IPS DF 4.7 (cell line): Measurements from ENCODE around the gene SPOPL.
"Not testable (repeated sequence)": the region's sequence is repeated elsewhere in the genome, so short reads cannot be mapped to it uniquely, and the experiment has no call there.

Source experiments
- DNase-seq: peaks from one replicate; pipeline ENCODE4 v3.0.0-alpha.2; 2013; ENCODE audit warnings: low spot score; ENCODE audit errors: extremely low read depth

The SPOPL gene

GRCh38 chr2:138523018-138523672, 21.6 kb downstream of the SPOPL start:
- not testable (repeated sequence) for DNase-seq

- DNase-seq = not testable (repeated sequence)
These were observed 22.1 kb downstream of the SPOPL start for GRCh38 chr2:138523673-138524042.

GRCh38 chr2:138524353-138524752, 22.8 kb downstream of the SPOPL start:
- not testable (repeated sequence) for DNase-seq

DNA sequence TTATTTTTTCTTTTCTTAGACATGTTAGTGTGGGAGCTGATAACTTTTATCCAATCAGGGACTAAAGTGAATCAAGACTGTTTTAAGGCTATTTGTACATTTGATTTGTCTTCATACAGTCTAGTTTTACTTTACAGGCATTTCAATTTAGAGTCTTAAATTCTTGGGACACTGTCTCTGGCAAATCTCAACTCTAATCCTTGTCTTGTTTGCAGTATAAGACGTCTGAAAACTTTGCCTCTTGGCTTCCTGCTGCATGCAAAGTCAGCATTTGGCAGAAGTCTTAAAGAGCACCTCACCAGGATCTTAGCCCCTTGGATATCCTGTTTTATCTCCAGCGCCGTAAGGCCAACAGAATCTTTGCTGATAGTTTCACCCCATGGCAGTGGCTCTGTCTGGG, 30.3 kb downstream of the SPOPL start:
- DNase-seq = no peak

GRCh38 chr2:138534791-138535190, 33.2 kb downstream of the SPOPL start:
- no peak for DNase-seq

DNA sequence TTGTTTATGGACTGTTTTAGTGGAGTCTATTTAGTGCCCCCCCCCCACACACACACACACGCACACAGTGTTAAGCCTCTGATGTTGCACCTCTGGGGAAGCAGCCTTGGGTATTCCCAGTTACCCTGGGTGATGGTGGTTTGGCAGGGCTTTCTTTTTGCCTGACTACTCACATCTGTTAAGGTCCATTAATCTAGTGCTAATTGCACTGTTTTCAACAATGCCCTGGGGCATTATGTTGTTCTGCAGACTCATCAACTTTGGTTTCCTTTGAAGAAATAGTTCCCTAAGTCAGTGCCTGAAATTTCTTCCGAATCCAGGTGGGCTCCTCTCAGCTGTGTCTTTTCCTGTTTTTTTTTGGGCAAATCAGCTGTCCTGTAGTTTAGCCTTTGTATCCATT, 34.7 kb downstream of the SPOPL start:
- DNase-seq = no peak

DNA sequence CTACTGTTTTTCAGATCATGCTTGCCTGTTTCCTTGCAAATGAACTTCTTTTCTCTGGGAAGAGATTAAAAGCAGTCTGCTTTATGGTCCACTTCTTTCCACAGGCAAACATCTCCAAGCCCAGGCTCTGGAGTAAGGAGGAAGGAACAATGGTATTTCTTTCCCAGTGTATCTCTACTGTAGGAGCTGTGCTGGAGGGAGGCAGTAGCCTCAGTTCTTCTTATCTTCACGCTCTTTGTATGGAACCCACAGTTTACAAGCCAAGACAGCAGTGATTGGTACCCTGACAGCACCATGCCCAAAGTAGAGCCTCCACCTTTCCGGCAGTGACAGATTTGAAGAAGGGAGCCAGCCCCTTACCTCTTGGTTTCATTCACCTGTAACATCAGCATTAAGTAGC, 35.2 kb downstream of the SPOPL start:
- no peak for DNase-seq

- no peak for DNase-seq
These were observed 35.8 kb downstream of the SPOPL start for GRCh38 chr2:138537170-138537915.

DNA sequence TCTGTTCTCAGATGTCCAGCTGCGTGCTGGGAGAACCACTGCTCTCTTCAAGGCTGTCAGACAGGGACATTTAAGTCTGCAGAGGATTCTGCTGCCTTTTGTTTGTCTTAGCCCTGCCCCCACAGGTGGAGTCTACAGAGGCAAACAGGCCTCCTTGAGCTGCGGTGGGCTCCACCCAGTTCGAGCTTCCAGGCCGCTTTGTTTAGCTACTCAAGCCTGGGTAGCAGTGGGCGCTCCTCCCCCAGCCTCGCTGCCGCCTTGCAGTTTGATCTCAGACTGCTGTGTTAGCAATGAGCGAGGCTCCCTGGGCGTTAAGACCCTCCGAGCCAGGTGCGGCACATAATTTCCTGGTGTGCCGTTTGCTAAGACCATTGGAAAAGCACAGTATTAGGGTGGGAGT, 42.6 kb downstream of the SPOPL start:
- DNase-seq = not testable (repeated sequence)

DNA sequence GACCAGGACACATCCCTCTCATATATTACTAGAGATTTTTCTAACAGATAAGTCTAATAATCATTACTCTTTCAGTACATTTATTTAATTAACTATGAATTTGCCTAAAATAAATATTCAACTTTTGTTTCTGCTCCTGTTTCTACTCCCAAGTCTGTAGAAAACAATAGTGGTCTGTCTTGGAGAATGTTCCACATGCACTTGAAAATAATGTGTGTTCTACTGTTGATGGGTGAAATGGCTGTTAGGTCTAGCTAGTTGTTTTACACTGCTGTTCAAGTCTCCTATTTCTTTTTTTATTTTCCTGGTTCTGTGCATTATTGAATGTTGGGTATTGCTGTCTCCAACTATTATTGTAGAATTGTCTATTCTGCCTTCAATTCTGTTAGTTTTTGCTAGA, 47.2 kb downstream of the SPOPL start:
- DNase-seq = no peak

- DNase-seq = no peak
These were observed 48.6 kb downstream of the SPOPL start for GRCh38 chr2:138550172-138550571.

- DNase-seq = no peak
These were observed 49.2 kb downstream of the SPOPL start for GRCh38 chr2:138550670-138551287.

GRCh38 chr2:138554123-138554522, 52.6 kb downstream of the SPOPL start:
- DNase-seq = no peak

- no peak for DNase-seq
These were observed 58.1 kb downstream of the SPOPL start for GRCh38 chr2:138559641-138560040.

DNA sequence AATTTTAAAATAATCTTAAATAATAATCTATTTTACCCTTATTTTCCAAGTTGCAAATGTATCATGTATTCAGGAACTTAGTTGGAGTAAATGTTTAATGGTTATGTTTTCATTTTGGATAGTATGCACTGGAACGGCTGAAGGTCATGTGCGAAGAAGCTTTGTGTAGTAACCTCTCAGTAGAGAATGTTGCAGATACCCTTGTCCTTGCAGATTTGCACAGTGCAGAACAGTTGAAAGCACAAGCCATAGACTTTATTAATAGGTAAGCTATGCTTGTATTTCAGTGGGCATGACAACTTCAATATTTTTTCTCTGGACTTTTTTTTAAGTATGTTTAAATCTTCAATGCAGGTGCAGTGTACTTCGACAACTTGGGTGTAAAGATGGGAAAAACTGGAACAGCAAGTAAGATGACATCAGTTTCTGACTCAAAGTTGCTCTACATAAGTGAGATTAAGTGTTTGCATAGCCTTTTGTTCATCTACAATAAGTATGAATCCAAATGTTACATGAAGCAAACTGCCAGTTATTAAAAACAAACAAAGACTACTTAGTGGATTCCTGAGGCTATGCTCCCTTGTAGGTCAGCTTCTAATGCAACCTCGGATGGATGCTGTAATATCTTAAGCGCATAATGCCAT, 63.1 kb downstream of the SPOPL start:
- DNase-seq = no peak

DNA sequence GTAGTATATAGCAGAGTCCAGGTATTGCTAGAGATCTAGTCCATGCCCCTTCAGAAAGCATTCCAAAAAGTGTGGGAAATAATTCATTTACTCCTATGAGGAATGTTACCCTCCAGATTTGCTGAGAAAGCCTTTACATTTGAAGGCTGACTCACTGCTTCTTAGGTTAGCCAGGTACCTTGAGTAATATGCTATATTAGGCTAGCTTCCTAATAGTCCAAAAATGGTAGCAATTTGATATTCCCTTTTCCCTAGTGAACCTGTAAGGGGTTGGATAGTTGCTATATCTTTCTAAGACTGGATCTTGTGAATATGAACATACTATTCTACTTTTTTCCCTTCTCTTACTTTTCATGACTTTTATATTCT, 63.6 kb downstream of the SPOPL start:
- no peak for DNase-seq

- no peak for DNase-seq
These were observed 70.7 kb downstream of the SPOPL start for GRCh38 chr2:138572318-138572717.

GRCh38 chr2:138577066-138577465, 75.5 kb downstream of the SPOPL start:
- no peak for DNase-seq

DNA sequence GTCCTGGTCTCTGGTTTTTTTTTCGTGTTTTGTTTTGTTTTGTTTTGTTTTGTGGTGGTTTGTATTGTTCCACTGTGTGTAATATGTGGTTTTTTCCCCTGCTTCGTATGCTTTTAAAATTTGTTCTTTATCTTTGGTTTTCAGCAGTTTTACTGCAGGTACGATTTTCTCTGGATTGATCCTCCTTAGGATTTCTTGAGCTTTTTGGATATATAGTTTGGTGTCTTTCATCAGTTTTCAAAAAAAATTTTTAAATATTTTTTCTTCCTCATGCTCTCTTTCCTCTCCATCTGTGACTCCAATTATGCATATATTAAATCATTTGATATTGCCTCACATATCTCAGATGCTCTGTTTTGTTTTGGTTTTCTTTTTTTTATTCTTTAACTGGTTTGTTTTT, 78.0 kb downstream of the SPOPL start:
- DNase-seq = no peak

- DNase-seq = no peak
These were observed 80.3 kb downstream of the SPOPL start for GRCh38 chr2:138581909-138582308.

DNA sequence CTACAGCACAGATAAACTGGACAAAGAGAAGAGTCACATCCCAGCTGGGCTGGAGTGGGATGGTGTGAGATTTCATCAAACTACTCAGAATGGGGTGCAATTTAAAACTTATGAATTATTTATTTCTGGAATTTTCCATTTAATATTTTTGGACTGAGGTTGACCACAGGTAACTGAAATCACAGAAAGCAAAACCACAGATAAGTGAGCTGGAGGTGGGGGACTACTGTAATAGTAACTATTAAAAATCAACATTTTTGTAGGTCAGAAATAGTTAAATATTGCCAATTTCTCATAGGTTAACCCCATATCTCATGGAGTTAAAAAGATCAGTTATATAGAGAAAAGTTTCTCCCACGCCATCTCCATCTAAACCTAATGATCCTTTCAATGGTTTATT, 88.1 kb downstream of the SPOPL start:
- DNase-seq = no peak

GRCh38 chr2:138596403-138596802, 94.8 kb downstream of the SPOPL start:
- DNase-seq = no peak
